ENCODE data around the gene FKBP15. TPM values are rescaled to one million over a fixed set of nuclear protein-coding genes. Genes with fewer than 3 reads are reported as not detected.
A peak's percentile ranks its signal among the peaks of the same experiment; 100 is the strongest.

The FKBP15 gene
- total RNA-seq, 4 donors from 2014 or later = 14.1 to 30.3 (median 23.1) TPM

- intact Hi-C loops (cut with DNase I; ENCODE audit: low total_unique reads) = no loop called here
- no peak for DNase-seq
- H3K4me1 ChIP-seq = peaks cover 6 to 11% of the 10 kb centered on the region in 2 donors
These were observed 864 bp upstream of the FKBP15 start for GRCh38 chr9:113221800-113222481.

DNA sequence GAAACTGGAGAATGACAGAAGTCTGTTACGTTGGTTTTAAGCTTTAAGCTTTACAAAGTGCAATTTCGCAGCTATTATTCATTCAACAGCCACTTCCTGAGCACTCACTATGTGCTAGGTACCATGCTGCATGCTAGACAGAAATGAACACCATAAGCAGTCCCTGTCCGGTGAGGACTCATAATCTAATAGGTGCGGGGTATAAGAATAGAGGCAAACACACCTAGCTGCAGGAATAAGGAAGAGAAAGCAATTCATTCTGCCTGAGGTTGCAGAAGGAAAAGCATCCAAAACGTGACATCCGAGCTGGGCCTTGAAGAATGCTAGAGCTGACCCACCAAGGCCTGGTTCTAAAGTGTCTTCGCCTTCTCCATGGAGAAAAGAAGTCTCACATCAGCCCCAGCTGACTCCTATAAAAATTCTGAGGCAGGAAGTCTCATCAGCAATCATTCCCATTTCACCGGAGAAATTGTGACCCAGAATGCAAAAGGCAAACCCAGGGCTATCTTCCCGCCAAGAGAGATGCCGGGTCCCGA is 542 bp downstream of the FKBP15 start:
- peak overlapping the region; percentile 79 to 83 for H3K27ac ChIP-seq
- no peak for TF ChIP-seq CTCF (IDR thresholded peaks at IDR 0.05)
- TF ChIP-seq POLR2A (IDR thresholded peaks at IDR 0.05) = no peak
- H3K27me3 ChIP-seq = no peaks in the 10 kb centered on the region
- no peaks in the 10 kb centered on the region for H3K9me3 ChIP-seq
- H3K36me3 ChIP-seq = no peaks in the 10 kb centered on the region
- intact Hi-C loops (cut with DNase I; ENCODE audit: low total_unique reads) = no loop called here
- peaks cover 6 to 11% of the 10 kb centered on the region in 2 donors for H3K4me1 ChIP-seq
- no peak for DNase-seq
- H3K4me3 ChIP-seq = peak overlapping the region; percentile 80 to 91

More at GRCh38 chr9:113221800-113222481, 864 bp upstream of the FKBP15 start:
- TF ChIP-seq POLR2A (IDR thresholded peaks at IDR 0.05) = no peak
- TF ChIP-seq CTCF (IDR thresholded peaks at IDR 0.05) = no peak
- H3K27ac ChIP-seq = peak overlapping the region; percentile 75 to 79
- H3K4me3 ChIP-seq = peak overlapping the region; percentile 80 to 91
- no peaks in the 10 kb centered on the region for H3K9me3 ChIP-seq
- no peaks in the 10 kb centered on the region for H3K36me3 ChIP-seq
- no peaks in the 10 kb centered on the region for H3K27me3 ChIP-seq

GRCh38 chr9:113219969-113220368 is 1.1 kb downstream of the FKBP15 start:
- H3K27me3 ChIP-seq = no peaks in the 10 kb centered on the region
- peaks cover 6 to 11% of the 10 kb centered on the region in 2 donors for H3K4me1 ChIP-seq

GRCh38 chr9:113219186-113219936 is 1.7 kb downstream of the FKBP15 start:
- Histone ChIP-seq H3K27me3 (no peaks in the 10 kb centered on the region), H3K4me3 (no peak overlapping the region), H3K4me1 (peaks cover 6 to 11% of the 10 kb centered on the region in 2 donors), H3K36me3 (no peaks in the 10 kb centered on the region), H3K27ac (no peak overlapping the region), H3K9me3 (no peaks in the 10 kb centered on the region)
- DNase-seq = no peak
- intact Hi-C loops (cut with DNase I; ENCODE audit: low total_unique reads) = no loop called here
- TF ChIP-seq CTCF (IDR thresholded peaks at IDR 0.05) (no peak), POLR2A (IDR thresholded peaks at IDR 0.05) (no peak)

More at GRCh38 chr9:113219969-113220368, 1.1 kb downstream of the FKBP15 start:
- Histone ChIP-seq H3K27ac (no peak overlapping the region), H3K36me3 (no peaks in the 10 kb centered on the region), H3K9me3 (no peaks in the 10 kb centered on the region), H3K4me3 (peak overlapping the region in 1 of 2 donors; percentile 91)
- no peak for TF ChIP-seq POLR2A (IDR thresholded peaks at IDR 0.05)
- TF ChIP-seq CTCF (IDR thresholded peaks at IDR 0.05) = no peak
- intact Hi-C loops (cut with DNase I; ENCODE audit: low total_unique reads) = no loop called here
- DNase-seq = no peak

DNA sequence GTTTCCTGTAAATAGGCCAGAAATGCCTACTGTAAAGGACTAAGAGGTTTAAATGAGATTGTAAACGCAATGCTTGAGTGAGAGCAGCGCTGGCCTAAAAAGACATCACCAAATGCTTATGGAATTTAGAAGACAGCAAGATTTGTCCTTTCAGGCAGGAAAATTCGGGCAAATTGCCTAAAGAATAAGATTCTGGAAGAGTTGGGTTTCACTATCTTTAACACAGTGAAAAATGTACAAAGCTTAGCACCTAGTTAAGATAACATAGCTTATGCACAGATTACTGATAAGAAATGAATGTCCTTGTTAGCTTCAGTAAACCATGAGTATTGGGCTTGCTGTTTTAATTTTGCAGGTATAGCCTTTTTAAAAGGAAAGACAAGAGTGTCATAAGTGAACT is 4.7 kb downstream of the FKBP15 start:
- TF ChIP-seq POLR2A (IDR thresholded peaks at IDR 0.05) (no peak), CTCF (IDR thresholded peaks at IDR 0.05) (no peak)
- intact Hi-C loops (cut with DNase I; ENCODE audit: low total_unique reads) = no loop called here
- H3K27ac ChIP-seq = no peak overlapping the region
- peaks cover 0 to 11% of the 10 kb centered on the region in 2 donors for H3K4me1 ChIP-seq
- H3K9me3 ChIP-seq = no peaks in the 10 kb centered on the region
- DNase-seq = no peak
- no peaks in the 10 kb centered on the region for H3K27me3 ChIP-seq
- H3K36me3 ChIP-seq = no peaks in the 10 kb centered on the region
- no peak overlapping the region for H3K4me3 ChIP-seq

Data from uterus (tissue), 4 donors.